Gastroesophageal sphincter (tissue), 3 donors: Measurements from ENCODE around the gene PTPRO.

ENCODE experiments used
- POLR2A ChIP-seq, 2 donors: fragments of 450-650 bp; IDR thresholded peaks; one replicate each; pipeline ENCODE4 v1.6.1; 2017; ENCODE audit warnings: antibody characterized with exemption in 2 of 2, mild to moderate bottlenecking in 2 of 2, moderate library complexity in 1 of 2
- POLR2AphosphoS5 ChIP-seq: sonication (generic); formaldehyde crosslinking; IDR thresholded peaks from one replicate; pipeline ENCODE4 v1.6.1; 2017; ENCODE audit warnings: antibody characterized with exemption
- TF ChIP-seq, protein P1 (sequence below), 4 experiments: fragments of 200-600 bp in 2 of 4; fragments of 450-650 bp in 2 of 4; sonication (generic) in 1 of 4; IDR thresholded peaks; one replicate each; pipeline ENCODE4 v1.5.1; 2017 to 2019; ENCODE audit warnings: antibody characterized with exemption in 4 of 4, mild to moderate bottlenecking in 2 of 4, moderate library complexity in 2 of 4

DNA sequence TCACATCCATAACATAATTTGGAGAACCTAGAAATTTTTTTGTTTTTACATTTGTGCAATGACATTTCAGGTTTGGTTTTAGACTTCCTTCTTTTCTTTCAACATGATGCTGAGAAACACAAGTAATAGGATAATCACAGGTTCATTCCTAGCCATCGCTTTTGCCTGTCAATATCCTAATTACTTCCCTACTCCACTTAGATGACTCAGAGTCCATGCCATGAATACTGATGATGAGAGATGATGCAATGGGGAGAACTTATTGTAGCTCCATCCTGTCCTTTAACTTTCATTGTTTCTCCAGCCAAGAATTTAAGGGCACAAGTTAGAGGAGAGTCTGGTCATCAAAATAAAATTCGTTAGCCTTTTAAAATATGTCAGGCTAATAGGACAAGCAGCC lies 101.3 kb downstream of the PTPRO start:
- TF ChIP-seq, protein P1, sequence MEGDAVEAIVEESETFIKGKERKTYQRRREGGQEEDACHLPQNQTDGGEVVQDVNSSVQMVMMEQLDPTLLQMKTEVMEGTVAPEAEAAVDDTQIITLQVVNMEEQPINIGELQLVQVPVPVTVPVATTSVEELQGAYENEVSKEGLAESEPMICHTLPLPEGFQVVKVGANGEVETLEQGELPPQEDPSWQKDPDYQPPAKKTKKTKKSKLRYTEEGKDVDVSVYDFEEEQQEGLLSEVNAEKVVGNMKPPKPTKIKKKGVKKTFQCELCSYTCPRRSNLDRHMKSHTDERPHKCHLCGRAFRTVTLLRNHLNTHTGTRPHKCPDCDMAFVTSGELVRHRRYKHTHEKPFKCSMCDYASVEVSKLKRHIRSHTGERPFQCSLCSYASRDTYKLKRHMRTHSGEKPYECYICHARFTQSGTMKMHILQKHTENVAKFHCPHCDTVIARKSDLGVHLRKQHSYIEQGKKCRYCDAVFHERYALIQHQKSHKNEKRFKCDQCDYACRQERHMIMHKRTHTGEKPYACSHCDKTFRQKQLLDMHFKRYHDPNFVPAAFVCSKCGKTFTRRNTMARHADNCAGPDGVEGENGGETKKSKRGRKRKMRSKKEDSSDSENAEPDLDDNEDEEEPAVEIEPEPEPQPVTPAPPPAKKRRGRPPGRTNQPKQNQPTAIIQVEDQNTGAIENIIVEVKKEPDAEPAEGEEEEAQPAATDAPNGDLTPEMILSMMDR (IDR thresholded peaks at IDR 0.05) = no peak
- no peak for TF ChIP-seq POLR2A (IDR thresholded peaks at IDR 0.05)
- TF ChIP-seq POLR2AphosphoS5 = no peak
